A549 treated with Hydrocortisone at 1 μM for 4 hours (cell line): Measurements from ENCODE around the gene FLVCR1. TPM values are rescaled to one million over a fixed set of nuclear protein-coding genes. Genes with fewer than 3 reads are reported as not detected.

ENCODE experiments used
- total RNA-seq: library from RNA; stranded (reverse); fragments of 200-300 nt; extraction: Qiagen RNA extraction; gene quantifications from 5 replicates; pipeline ENCODE4 v1.2.3, GENCODE V29; 2022

FLVCR1 gene
- 15.3 to 16.8 TPM (median 16.3 TPM) in 5 replicates for total RNA-seq

DNA sequence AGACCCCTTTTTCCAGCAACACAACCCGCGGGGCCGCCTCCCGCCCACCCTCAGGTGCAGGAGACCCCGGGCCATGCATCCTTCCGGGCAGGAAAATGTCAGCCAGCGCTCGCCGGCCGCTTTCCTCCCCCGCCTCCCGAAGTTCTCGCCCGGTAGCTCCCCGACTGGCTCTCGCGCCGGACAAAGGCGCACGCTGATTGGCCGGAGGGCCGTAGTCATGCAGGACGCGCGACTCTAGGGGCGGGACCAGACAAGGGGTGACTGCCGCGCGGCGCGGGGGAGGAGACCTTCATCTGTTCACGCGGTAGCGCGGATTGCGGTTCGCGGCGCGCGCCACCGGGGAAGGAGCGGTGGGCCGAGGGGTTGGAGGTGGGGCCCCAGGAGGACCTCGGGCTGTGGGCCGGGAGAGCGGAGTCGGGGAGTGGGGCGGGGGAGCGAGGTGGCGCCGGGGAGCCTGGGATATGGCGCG, at the start of gene FLVCR1:
FLVCR1 (plus strand) TSS at position 284 of the 469 bp plus-strand sequence; CDS start at position 462, 178 bp downstream.

DNA sequence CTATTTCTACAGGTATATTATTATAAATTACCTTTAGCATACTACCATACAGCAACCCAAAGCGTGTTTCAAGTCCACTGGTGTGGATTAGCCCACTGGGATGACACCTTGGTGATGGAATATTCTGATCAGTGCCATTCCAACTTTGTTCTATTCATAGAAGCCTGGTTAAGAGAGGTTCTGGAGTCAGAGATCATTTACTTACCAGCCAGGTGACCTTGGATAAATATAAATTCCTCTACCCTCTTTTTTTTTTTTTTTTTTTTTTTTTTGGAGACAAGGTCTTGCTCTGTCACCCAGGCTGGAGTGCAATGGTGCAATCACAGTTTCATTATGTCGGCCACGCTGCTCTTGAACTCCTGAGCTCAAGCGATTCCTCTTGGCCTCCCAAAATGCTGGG, 10.5 kb upstream of the FLVCR1 start, which contains the start of gene SPATA45:
SPATA45 (minus strand) TSS at position 101 of the 400 bp plus-strand sequence. CDS start 11,500 bp downstream, outside the sequence.

Other genes starting within 250 kb of the FLVCR1 start
- 25.1 to 37.2 TPM (median 34.7 TPM) in 5 replicates for gene ATF3, start 249.5 kb upstream of the FLVCR1 start, total RNA-seq
- gene BATF3, start 158.4 kb upstream of the FLVCR1 start, total RNA-seq = 22.7 to 41.7 TPM (median 35.8 TPM) in 5 replicates
- 29.2 to 40.8 TPM (median 30.7 TPM) in 5 replicates for gene NSL1, start 66.5 kb upstream of the FLVCR1 start, total RNA-seq
- 12.7 to 14.7 TPM (median 13.8 TPM) in 5 replicates for gene TATDN3, start 66.4 kb upstream of the FLVCR1 start, total RNA-seq
- gene SPATA45, start 10.6 kb upstream of the FLVCR1 start, total RNA-seq = not detected in 5 replicates
- 1.6 to 3.8 TPM (median 3.0 TPM) in 5 replicates for gene VASH2, start 92.3 kb downstream of the FLVCR1 start, total RNA-seq
- 15.1 to 21.0 TPM (median 18.1 TPM) in 5 replicates for gene ANGEL2, start 157.6 kb downstream of the FLVCR1 start, total RNA-seq
- 8.8 to 14.4 TPM (median 10.2 TPM) in 5 replicates for gene RPS6KC1, start 193.0 kb downstream of the FLVCR1 start, total RNA-seq